Activated T-helper 2 cell treated with anti-CD3 and anti-CD28 coated beads, Interferon-gamma antibody, Interleukin-2, Interleukin-4, amounts not matched to agents 10 μg/mL and 5 μg/mL and 100 μg/mL, durations not matched to agents 14 hours and 24 hours and 36 hours (primary cell): Measurements from ENCODE around the gene HPS5. TPM values are rescaled to one million over a fixed set of nuclear protein-coding genes. Genes with fewer than 3 reads are reported as not detected.
A peak's percentile ranks its signal among the peaks of the same experiment; 100 is the strongest.

ENCODE experiments used
- DNase-seq: peaks from one replicate; pipeline ENCODE4 v3.0.0; 2021; ENCODE audit warnings: low spot score
- H3K27ac Mint-ChIP-seq: one replicate; pipeline ENCODE4 v1.8.0; 2021; ENCODE audit warnings: mixed read lengths
- H3K27me3 Mint-ChIP-seq: one replicate; pipeline ENCODE4 v1.8.0; 2021; ENCODE audit warnings: low read depth, mixed read lengths
- H3K36me3 Mint-ChIP-seq: one replicate; pipeline ENCODE4 v1.8.0; 2021; ENCODE audit warnings: low read depth, mixed read lengths
- H3K4me1 Mint-ChIP-seq: one replicate; pipeline ENCODE4 v1.8.0; 2021; ENCODE audit warnings: low read depth, mixed read lengths
- H3K4me3 Mint-ChIP-seq: one replicate; pipeline ENCODE4 v1.8.0; 2021; ENCODE audit warnings: low read depth, mild to moderate bottlenecking, moderate library complexity, mixed read lengths
- H3K9me3 Mint-ChIP-seq: one replicate; pipeline ENCODE4 v1.8.0; 2021; ENCODE audit warnings: mixed read lengths
- intact Hi-C: fragments of 100-400 bp; cut with micrococcal nuclease; formaldehyde crosslinking; loops from one replicate; pipeline ENCODE4 v1.15.1; 2023
- total RNA-seq: library from RNA; stranded (reverse); gene quantifications from 2 replicates; pipeline ENCODE4 v1.2.3, GENCODE V29; 2022

Gene HPS5, protein sequence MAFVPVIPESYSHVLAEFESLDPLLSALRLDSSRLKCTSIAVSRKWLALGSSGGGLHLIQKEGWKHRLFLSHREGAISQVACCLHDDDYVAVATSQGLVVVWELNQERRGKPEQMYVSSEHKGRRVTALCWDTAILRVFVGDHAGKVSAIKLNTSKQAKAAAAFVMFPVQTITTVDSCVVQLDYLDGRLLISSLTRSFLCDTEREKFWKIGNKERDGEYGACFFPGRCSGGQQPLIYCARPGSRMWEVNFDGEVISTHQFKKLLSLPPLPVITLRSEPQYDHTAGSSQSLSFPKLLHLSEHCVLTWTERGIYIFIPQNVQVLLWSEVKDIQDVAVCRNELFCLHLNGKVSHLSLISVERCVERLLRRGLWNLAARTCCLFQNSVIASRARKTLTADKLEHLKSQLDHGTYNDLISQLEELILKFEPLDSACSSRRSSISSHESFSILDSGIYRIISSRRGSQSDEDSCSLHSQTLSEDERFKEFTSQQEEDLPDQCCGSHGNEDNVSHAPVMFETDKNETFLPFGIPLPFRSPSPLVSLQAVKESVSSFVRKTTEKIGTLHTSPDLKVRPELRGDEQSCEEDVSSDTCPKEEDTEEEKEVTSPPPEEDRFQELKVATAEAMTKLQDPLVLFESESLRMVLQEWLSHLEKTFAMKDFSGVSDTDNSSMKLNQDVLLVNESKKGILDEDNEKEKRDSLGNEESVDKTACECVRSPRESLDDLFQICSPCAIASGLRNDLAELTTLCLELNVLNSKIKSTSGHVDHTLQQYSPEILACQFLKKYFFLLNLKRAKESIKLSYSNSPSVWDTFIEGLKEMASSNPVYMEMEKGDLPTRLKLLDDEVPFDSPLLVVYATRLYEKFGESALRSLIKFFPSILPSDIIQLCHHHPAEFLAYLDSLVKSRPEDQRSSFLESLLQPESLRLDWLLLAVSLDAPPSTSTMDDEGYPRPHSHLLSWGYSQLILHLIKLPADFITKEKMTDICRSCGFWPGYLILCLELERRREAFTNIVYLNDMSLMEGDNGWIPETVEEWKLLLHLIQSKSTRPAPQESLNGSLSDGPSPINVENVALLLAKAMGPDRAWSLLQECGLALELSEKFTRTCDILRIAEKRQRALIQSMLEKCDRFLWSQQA
- total RNA-seq: 33.3 and 34.2 TPM in 2 replicates

DNA sequence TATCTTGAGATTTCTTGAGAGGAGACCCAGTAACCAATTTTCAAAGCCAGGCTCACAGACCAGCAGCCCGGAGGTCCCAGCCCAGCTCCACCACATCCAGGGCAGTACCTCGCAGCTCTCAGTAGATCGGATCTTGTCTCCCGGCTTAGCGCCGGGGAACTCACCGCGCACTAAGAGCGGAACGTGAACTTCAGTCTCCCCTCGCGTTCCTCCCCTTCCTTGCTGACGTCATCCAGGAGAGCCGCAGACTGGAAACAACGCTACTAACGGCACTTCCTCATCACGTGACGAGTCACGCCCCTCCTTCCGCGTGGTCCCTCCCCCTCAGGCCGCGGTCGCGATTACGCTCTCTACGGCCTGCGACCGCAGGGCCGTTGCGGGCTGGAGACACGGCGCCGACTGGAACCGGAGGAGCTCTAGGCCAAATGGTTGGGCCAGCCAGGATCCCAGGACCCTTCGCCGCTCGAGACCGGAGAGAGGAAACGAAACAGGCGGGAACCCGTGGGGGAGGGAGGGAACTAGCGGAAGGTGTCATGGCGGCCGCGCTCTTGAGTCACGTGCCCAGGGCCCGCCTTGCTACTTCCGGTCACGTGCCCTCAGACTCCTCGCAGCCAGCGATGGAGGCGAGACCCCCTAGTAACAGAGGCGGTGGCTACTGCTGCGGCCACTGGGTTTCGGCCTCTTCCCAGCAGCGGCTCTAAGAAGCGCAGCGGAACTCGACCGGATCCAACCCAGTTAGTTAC, at the start of gene HPS5, which contains the start of gene GTF2H1:
TSS of gene HPS5 (minus strand) at position 172 of the 743 bp plus-strand sequence. CDS start 4,282 bp downstream, outside the sequence.
TSS of gene GTF2H1 (plus strand) at position 599 of the 743 bp plus-strand sequence. CDS start 10,508 bp downstream, outside the sequence.
- H3K27ac Mint-ChIP-seq: peak within 1 kb of the TSS; percentile 98
- H3K4me3 Mint-ChIP-seq: peak within 1 kb of the TSS; percentile 92
- H3K9me3 Mint-ChIP-seq: no peaks in the 10 kb centered on the region
- intact Hi-C loops: loop anchor here (1.0 to 10.0 kb wide), 8 partner anchors 8 to 312 kb away; partner anchors contain the start of genes SERGEF, SPTY2D1 and TSG101
- peaks cover 52% of the 10 kb centered on the region for H3K36me3 Mint-ChIP-seq
- H3K4me1 Mint-ChIP-seq: peaks cover 57% of the 10 kb centered on the region
- H3K27me3 Mint-ChIP-seq: no peaks in the 10 kb centered on the region
- DNase-seq: peak; percentile 93

DNA sequence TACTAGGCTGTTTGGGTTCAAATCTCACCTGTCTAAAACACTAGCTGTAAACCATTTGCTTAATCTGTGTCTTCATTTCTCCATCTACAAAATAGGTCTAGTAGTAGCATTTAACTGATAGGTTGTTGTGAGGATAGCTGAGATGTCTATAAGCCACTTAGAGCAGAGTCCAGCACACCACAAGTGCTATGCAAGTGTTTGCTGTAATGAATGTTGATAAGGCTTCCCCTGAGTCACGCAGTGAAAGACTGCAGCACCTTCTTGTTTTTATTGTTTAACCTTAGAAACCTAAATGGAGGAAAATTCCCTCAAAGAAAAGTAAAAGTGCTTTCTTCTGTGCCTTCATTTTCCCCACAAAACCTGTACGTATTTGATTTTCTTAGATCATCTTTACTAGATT, 49.3 kb upstream of the HPS5 start:
- intact Hi-C loops: no loop called here
- H3K36me3 Mint-ChIP-seq: peaks cover 17% of the 10 kb centered on the region
- no peaks in the 10 kb centered on the region for H3K27me3 Mint-ChIP-seq
- H3K27ac Mint-ChIP-seq: no peak overlapping the region
- DNase-seq: no peak
- H3K4me1 Mint-ChIP-seq: peaks cover 9% of the 10 kb centered on the region
- no peaks in the 10 kb centered on the region for H3K9me3 Mint-ChIP-seq
- no peak overlapping the region for H3K4me3 Mint-ChIP-seq

DNA sequence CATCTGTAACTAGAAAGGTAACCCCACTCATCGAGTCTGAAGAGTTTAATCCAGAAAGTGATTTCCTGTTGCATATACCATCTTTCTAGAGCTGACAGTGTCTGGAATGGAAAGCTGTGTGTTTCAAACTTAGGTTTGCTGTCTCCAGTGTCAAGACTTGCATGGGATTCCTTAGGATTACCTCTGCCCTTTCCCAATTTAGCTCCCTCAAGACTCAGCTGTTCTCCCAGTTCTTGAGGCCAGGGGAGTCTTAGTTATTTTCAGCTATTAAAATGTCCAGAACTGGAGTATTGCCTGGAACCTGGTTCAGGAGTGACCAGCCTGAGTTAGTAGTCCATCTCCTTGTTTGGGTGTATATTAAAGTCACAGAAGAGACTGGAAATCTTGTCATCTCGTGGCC, 47.5 kb upstream of the HPS5 start:
- Mint-ChIP-seq H3K27ac (no peak overlapping the region), H3K4me3 (no peak overlapping the region), H3K27me3 (no peaks in the 10 kb centered on the region), H3K4me1 (peaks cover 16% of the 10 kb centered on the region), H3K9me3 (no peaks in the 10 kb centered on the region), H3K36me3 (peaks cover 32% of the 10 kb centered on the region)
- intact Hi-C loops: no loop called here
- DNase-seq: no peak

DNA sequence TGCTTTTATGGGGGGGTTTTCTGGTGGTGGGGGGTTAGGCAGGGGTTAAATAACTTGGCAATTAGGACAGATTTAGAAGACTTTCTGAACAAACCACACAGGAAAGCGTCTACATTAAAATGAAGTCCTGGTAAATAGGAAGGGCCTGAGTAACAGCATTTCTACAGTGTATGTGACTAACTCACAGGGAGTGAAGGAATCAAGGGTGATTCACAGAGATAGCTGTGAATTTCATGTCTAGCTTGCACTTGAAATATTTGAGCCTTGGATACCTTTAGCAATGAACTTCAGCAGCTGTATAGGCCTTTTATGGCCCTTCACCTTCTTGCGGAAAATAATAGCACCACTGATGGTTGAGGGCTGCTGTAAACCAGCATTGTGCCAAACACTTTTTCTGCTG, 46.3 kb upstream of the HPS5 start:
- Mint-ChIP-seq H3K36me3 (peaks cover 40% of the 10 kb centered on the region), H3K9me3 (no peaks in the 10 kb centered on the region), H3K27ac (no peak overlapping the region), H3K4me3 (no peak overlapping the region), H3K27me3 (no peaks in the 10 kb centered on the region), H3K4me1 (peaks cover 16% of the 10 kb centered on the region)
- intact Hi-C loops: no loop called here
- DNase-seq: no peak

DNA sequence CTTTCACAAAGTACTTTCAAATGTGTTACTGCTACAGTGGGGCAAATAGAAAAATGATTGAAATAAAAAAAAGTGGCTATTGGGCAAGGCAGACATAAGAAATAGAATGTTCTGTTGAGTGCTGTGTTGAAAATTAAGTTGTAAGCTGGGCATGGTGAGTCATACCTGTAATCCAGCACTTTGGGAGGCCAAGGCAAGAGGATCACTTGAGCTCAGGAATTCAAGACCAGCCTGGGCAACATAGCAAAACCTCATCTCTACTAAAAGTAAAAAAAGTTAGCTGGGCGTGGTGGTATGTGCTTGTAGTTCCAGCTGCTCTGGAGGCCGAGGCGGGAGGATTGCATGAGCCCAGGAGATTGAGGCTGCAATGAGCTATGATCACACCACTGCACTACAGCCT, 45.5 kb upstream of the HPS5 start:
- Mint-ChIP-seq H3K4me1 (peaks cover 16% of the 10 kb centered on the region), H3K9me3 (no peaks in the 10 kb centered on the region), H3K27ac (no peak overlapping the region), H3K4me3 (no peak overlapping the region), H3K36me3 (peaks cover 41% of the 10 kb centered on the region), H3K27me3 (no peaks in the 10 kb centered on the region)
- no peak for DNase-seq
- intact Hi-C loops: no loop called here

DNA sequence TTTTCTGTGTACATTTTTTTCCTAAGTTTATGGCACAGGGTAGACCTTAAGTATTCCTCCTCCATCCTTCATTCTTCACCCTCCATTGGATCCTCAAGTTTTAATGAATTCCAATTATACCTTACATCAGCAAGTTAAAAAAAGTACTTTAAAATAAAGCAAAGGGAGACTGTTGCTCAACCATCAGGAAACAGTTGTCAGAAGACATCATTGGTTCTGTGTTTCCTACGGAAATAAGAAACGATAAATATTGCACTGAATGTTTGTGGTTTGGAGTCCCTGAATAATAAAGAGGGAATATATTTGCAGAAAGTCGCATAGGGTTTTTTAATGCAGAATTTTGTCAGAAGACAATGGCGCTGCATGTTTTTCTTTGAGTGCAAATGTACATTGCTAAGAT, 44.3 kb upstream of the HPS5 start:
- Mint-ChIP-seq H3K27ac (peak overlapping the region; percentile 64), H3K4me1 (peaks cover 16% of the 10 kb centered on the region), H3K27me3 (no peaks in the 10 kb centered on the region), H3K36me3 (peaks cover 47% of the 10 kb centered on the region), H3K9me3 (no peaks in the 10 kb centered on the region), H3K4me3 (no peak overlapping the region)
- intact Hi-C loops: no loop called here
- no peak for DNase-seq

DNA sequence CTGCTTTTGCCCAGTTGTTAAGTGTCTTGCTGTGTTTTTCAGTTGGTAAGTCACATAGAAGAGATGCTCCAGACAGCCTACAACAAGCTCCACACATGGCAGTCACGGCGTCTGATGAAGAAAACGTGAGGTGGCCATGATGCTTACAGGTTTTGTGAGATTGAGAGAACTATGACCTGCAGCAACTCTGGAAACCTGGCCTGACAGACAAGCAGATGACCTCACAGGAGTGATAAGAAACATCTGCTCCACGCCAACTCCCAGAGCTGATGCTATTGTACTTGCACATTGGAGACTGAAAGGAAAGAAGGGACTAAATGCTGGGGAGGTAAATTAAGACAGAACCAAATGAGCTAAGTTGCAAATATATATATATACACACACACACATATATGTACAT, 43.8 kb upstream of the HPS5 start:
- H3K9me3 Mint-ChIP-seq: no peaks in the 10 kb centered on the region
- intact Hi-C loops: no loop called here
- peaks cover 50% of the 10 kb centered on the region for H3K36me3 Mint-ChIP-seq
- H3K27me3 Mint-ChIP-seq: no peaks in the 10 kb centered on the region
- no peak overlapping the region for H3K4me3 Mint-ChIP-seq
- no peak for DNase-seq
- H3K27ac Mint-ChIP-seq: peak overlapping the region; percentile 23
- peaks cover 16% of the 10 kb centered on the region for H3K4me1 Mint-ChIP-seq

DNA sequence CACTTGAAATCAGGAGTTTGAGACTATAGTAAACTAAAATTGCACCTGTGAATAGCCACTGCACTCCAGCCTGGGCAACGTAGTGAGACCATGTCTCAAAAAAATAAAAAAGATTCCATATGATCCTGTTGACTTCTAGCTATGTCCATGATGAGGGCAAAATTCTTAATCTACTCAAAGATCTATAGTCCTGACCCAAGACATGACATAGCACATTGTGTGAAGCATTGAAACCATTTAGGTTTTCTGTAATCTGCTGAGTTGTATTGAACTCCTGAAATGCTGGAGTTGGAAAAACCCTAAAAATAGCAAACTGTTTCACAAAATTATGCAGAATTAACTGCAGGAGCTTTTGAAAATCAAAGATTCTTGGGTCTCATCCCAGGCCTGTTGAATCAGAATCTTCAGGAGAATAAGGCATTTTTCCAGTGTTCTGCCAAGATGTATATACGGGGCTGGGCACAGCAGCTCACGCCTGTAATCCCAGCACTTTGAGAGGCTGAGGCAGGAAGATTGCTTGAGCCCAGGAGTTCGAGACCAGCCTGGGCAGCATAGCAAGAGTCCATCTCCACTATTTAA, 42.6 kb upstream of the HPS5 start:
- no peaks in the 10 kb centered on the region for H3K9me3 Mint-ChIP-seq
- H3K4me3 Mint-ChIP-seq: no peak overlapping the region
- no peaks in the 10 kb centered on the region for H3K27me3 Mint-ChIP-seq
- peaks cover 16% of the 10 kb centered on the region for H3K4me1 Mint-ChIP-seq
- DNase-seq: no peak
- H3K36me3 Mint-ChIP-seq: peaks cover 50% of the 10 kb centered on the region
- no peak overlapping the region for H3K27ac Mint-ChIP-seq
- intact Hi-C loops: no loop called here

DNA sequence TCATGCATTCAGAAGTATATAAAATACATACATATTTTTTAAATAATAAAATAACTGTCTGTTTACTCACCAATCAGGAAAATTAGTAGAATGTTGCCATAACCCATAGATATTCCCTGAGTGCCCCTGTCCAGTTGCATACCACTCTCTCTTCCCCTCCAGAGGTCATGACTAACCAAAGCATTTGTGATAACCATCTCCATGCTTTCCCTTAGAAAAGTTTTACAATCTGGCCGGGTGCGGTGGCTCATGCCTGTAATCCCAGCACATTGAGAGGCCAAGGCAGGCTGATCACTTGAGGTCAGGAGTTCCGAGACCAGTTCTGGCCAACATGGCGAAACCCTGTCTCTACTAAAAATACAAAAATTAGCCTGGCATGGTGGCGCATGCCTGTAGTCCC, 39.2 kb upstream of the HPS5 start:
- DNase-seq: no peak
- H3K27me3 Mint-ChIP-seq: no peaks in the 10 kb centered on the region
- intact Hi-C loops: no loop called here
- H3K27ac Mint-ChIP-seq: no peak overlapping the region
- no peaks in the 10 kb centered on the region for H3K9me3 Mint-ChIP-seq
- no peak overlapping the region for H3K4me3 Mint-ChIP-seq
- H3K4me1 Mint-ChIP-seq: peaks cover 6% of the 10 kb centered on the region
- peaks cover 61% of the 10 kb centered on the region for H3K36me3 Mint-ChIP-seq

DNA sequence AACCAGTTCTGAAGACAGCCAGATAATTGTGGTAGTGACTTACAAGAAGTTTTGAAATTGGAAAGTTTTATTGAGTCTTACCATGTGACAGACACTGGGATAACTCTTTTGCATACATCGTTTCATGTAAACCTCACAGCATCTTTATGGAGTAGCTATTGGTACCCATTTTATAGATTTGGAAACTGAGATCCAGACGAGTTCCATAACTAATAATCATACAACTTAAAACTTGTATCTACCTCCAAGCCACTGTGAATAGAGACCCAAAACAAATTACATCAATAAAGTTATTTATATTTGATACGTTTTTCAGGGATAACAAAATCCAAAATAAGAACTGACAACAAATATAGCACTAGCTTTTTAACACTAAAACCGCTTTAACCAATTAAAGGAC, 36.7 kb upstream of the HPS5 start:
- Mint-ChIP-seq H3K27me3 (no peaks in the 10 kb centered on the region), H3K27ac (no peak overlapping the region)

DNA sequence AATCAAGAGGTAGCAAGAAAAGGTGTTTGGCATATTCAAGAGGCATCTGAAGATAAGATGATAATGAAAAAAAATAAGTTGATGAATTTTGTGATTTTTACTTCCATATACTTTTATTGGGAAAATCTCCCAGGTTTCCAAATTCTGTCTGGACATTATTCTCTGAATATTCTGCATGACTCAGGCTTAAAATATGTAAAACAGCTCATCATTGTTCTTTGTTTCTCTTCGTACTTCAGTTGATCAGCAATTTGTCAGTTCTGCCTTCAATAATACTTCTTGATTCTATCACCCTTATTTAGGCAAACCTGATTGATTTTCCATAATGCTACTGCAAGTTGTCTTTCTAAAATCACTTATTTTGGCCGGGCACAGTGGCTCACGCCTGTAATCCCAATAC, 30.6 kb upstream of the HPS5 start:
- intact Hi-C loops: no loop called here
- Mint-ChIP-seq H3K4me1 (peaks cover 2% of the 10 kb centered on the region), H3K27ac (no peak overlapping the region), H3K9me3 (no peaks in the 10 kb centered on the region), H3K4me3 (no peak overlapping the region), H3K27me3 (no peaks in the 10 kb centered on the region), H3K36me3 (peaks cover 68% of the 10 kb centered on the region)
- no peak for DNase-seq

More for the DNA sequence above, 36.7 kb upstream of the HPS5 start:
- Mint-ChIP-seq H3K36me3 (peaks cover 61% of the 10 kb centered on the region), H3K4me3 (no peak overlapping the region), H3K4me1 (no peaks in the 10 kb centered on the region), H3K9me3 (no peaks in the 10 kb centered on the region)
- no peak for DNase-seq
- intact Hi-C loops: no loop called here
